AG04449 (cell line): ENCODE results near the gene LAIR1.
"Not testable (repeated sequence)": the region's sequence is repeated elsewhere in the genome, so short reads cannot be mapped to it uniquely, and the experiment has no call there.

Source experiments
- CTCF ChIA-PET: fragments of 350-600 bp; formaldehyde crosslinking; extraction: SDS; loops from one replicate; lab custom pipeline; 2021; ENCODE audit warnings: antibody characterized with exemption; lab: Yijun Ruan, JAX
- POLR2A ChIA-PET: fragments of 400-600, 350-600 bp; formaldehyde crosslinking; extraction: SDS; loops from one replicate; lab custom pipeline; 2020; ENCODE audit warnings: antibody characterized with exemption, inconsistent platforms; lab: Yijun Ruan, JAX
- DNase-seq: peaks from one replicate; pipeline ENCODE4 v3.0.0-alpha.2; 2010; ENCODE audit warnings: low read depth, low spot score
- H3K4me3 ChIP-seq: 2 replicates; pipeline ENCODE4 v1.5.1; 2011; ENCODE audit warnings: low read depth, mild to moderate bottlenecking, control low read depth, low read length
- TF ChIP-seq, protein P1 (sequence below): IDR thresholded peaks from one replicate; pipeline ENCODE4 v1.5.1; 2011; ENCODE audit warnings: mild to moderate bottlenecking, moderate library complexity, low read length, control low read depth, inconsistent platforms; ENCODE audit not compliant: insufficient read depth; ENCODE audit errors: missing control alignments

LAIR1 gene

DNA sequence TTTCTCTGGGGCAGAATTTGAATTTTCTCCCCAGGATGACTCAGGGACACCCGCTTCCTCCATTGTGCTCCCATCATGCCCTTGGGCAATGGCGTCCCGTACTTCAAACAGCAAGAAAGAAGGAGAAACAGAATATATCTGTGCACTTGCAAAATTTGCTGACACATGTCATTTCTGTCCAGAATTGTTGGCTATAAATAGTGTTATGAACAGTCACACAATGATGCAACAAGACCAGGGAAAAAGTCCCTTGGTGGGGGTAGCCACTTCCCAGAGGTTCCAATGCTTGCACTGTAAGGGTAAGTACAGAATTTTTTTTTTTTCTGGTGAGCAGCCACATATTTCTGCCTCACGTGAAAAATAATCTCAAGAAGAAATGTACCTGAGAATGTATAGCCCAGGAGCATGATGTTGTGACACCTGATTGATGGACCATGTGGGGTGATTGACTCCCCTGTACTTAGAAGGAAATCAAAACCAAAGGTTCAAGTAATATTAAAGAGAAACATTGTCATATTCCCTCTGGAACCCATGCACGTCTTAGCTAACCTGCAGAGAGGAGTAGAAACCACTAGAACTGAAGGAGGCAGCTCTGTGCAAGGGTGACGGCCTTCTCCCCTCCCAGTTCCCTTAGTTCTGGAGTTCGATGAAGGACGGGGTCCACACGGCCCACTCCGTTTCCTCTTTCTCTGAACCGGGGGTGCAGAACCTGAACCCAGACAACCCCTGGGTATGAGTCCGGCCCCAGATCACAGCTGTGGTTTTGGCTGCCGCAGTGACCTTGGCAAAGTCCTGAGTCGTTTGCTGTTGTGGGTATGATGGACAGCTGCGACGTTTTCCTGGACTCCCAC, 9.3 kb upstream of the LAIR1 start:
- ChIA-PET POLR2A (no interaction called here), CTCF (no interaction called here)
- no peak overlapping the region for H3K4me3 ChIP-seq
- TF ChIP-seq, protein P1, sequence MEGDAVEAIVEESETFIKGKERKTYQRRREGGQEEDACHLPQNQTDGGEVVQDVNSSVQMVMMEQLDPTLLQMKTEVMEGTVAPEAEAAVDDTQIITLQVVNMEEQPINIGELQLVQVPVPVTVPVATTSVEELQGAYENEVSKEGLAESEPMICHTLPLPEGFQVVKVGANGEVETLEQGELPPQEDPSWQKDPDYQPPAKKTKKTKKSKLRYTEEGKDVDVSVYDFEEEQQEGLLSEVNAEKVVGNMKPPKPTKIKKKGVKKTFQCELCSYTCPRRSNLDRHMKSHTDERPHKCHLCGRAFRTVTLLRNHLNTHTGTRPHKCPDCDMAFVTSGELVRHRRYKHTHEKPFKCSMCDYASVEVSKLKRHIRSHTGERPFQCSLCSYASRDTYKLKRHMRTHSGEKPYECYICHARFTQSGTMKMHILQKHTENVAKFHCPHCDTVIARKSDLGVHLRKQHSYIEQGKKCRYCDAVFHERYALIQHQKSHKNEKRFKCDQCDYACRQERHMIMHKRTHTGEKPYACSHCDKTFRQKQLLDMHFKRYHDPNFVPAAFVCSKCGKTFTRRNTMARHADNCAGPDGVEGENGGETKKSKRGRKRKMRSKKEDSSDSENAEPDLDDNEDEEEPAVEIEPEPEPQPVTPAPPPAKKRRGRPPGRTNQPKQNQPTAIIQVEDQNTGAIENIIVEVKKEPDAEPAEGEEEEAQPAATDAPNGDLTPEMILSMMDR: no peak
- DNase-seq: no peak

DNA sequence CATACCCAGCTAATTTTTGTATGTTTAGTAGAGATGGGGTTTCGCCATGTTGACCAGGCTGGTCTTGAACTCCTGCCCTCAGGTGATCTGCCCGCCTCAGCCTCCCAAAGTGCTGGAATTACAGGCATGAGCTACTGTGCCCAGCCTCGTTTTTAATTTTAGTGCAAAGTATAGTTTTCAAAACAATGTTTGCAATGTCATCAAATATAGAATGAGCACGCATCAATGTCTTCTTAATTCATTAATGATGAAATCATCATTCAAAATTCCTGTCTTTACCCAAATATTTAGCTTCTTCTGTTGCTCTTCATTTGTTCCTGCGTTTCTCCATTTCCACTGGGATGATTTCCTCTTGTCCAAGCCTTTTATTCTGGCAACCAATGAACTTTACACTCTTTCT, 6.7 kb upstream of the LAIR1 start:
- DNase-seq, POLR2A ChIA-PET, H3K4me3 ChIP-seq, CTCF ChIA-PET: not testable (repeated sequence)

DNA sequence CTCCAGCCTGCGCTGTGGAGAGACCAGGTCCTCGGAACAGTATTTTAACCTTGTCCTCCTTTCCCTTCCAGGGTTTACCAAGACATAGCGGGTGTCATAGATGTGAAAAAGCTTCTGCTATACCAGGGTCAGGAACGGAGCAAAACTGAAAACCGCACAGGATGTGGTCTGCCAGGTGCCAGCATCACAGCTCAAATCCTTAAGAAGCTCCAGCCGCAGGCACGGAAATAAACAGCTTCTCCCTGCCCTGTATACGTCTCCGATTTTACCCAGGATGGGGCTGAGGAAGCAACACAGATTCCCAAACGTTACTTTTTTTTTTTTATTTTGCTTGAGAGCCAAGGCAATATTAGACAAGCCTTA, 5.7 kb upstream of the LAIR1 start:
- CTCF ChIA-PET, POLR2A ChIA-PET, H3K4me3 ChIP-seq, DNase-seq: not testable (repeated sequence)

DNA sequence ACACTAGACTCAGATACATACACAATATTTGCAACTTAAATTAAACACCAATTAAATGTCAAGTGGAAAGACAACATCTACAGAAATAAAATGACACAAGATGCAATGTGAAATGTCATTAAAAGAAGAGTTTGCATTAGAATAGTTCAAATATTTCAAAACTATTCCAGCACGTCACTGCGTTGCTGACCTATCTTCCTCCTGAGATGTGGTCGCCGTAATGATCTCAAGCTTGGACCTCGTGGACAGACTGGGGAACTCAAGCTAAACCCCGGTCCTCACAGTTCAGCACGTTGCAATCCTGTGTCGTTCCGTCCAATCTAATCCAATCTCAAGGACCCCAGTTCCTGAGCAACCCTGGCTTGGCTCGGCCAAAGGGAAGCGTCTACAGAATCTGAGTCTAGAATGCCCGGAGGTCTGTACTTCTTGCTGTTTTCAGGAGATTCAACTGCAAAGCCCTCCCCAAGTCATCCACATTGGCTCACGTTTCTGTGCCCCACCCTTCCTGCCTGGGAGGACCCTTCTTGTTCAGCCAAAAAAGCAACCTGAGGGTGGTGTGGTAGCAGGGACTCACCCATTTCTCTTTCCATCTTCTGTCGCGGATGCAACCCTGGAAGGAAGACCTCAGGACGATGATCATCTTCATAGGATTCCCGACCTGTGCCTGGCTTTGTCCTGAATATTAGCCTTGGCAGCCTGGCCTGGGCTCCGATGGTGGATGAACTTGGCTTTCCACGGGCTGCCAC, 5.1 kb upstream of the LAIR1 start:
- DNase-seq, H3K4me3 ChIP-seq, POLR2A ChIA-PET, CTCF ChIA-PET: not testable (repeated sequence)

DNA sequence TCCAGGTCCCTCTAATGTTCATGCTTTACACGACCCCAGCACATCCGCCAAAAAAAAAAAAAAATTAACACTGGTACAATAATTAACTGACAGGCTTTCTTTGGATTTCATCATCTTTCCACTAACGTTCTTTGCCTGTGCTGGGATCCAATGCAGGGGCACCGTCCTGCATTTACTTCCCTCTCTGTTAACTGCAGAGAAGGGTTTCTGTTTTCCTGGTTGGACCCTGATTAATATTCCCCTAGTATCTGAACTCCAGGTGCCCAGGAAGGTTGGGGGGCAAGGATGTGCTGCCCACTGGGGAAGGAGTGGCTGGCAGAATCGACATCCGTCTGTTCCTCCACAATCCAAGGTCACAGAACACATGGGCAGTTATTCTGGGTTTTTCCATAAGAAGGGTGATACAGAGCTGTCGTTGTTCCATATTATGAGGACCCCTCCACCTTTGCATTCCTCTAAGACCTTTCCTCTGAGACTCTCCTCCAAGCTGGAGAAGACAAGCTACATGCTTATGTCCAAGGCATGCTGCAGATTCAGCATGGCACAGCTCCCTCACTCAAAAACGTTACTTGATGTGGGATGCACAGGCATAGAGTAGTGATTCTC, 4.5 kb upstream of the LAIR1 start:
- no peak for DNase-seq
- no peak overlapping the region for H3K4me3 ChIP-seq
- ChIA-PET CTCF (no interaction called here), POLR2A (no interaction called here)
- TF ChIP-seq, protein P1: no peak

DNA sequence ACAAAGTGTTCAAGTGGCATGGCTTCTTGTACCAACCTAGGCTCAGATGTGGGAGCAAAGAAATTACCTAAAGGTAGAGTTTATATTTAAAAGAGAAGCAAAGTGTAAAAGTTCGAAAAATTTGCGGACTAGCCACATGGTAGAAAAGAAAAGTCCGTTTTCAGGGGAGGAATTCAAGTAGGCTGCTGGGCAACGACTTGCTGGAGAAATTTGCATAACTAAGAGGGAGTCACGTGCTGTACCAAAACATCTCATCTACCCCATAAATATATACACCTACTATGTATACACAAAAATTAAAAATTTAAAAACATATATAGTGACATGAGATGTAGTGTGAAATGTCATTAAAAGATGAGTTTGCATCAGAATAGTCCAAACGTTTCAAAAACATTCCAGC, 2.1 kb upstream of the LAIR1 start:
- no peak for DNase-seq
- CTCF ChIA-PET: no interaction called here
- POLR2A ChIA-PET: no interaction called here
- TF ChIP-seq, protein P1: no peak
- H3K4me3 ChIP-seq: no peak overlapping the region

DNA sequence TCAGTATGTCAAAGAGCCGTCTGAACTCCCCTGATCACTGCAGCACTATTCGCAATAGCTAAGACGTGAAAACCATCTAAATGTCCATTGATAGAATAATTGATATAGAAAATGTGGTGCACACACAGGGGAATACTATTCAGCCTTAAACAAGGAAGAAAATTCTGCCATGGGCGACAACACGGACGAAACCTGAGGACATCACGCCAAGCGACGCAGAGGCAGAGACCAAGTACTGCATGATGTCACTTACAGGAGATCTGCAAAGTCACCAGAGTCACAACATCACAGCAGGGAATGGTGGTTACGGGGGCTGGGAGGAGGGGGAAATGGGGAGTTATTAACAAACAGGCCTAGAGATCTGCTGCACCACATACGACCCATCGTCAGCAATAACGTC, 1.1 kb upstream of the LAIR1 start:
- DNase-seq: not testable (repeated sequence)
- CTCF ChIA-PET: interaction anchor here (1.3 kb wide), 1 partner anchor 25 kb away, joined by 4 read pairs; no protein-coding TSS in a partner anchor

DNA sequence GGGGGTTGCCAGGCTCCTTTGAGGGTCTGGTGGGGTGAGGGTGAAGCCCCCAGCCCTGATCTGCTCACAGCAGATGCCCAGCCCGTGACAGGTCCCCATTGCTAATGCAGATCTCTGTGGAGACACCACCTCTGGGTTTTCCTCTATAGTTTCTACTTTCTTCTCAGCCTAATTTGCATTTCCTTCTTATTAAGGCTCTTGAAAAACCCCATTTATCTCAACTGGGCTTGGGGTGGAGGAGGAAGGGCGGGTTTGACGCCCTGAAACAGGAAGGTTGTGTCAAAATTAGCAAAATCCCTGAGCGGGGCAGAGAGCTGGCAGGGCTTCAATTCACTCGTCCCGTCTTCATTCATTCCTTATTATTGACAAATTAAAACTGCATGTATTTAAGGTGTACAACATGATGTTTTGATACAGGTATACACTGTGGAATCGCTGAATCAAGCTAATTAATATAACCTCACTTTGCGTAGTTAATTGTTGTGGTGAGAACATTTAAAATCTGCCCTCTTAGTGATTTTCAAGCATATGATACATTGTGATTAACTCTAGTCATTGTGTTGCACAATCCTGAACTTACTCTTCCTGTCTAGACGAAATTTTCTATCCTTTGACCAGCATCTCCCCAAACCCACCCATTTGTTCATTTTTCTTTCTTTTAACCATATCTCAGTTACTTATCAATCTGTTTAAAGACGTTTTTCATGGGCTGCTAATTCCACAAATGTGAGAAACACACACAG, 2.9 kb downstream of the LAIR1 start:
- H3K4me3 ChIP-seq, DNase-seq, POLR2A ChIA-PET, CTCF ChIA-PET: not testable (repeated sequence)

More for the DNA sequence above, 1.1 kb upstream of the LAIR1 start:
- H3K4me3 ChIP-seq, POLR2A ChIA-PET: not testable (repeated sequence)

DNA sequence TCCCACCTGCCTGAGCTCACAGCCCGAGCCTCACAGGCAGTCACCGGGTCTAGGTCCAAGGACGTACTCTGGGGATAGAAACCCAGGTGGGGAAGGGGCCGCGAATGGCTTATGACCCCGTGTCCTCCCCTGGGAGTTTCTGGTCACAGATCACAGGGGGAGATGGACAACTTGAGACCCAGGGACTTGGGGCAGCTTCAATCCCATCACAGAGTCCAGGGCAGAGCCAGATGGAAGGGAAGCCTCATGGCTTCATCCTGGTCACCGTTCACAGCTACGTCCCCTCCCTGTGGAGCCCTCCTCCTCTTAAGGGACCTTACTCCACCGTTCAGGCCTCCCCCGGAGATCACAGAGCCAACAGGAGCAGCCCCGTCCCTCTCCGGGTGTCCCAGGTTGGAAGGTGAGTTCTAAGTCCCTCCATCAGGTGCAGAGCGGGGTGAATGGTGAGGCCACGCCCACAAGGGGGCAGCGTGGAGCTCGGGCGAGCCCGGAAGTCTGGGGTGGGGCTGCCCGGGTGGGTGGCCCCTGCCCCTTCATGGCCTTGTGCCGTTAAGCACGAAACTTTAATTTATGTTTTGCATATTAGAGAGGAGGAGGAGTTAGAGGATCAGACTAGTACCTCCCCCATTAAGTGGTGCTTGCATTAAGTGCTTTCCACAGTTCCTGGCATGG, 5.4 kb downstream of the LAIR1 start:
- H3K4me3 ChIP-seq, DNase-seq, POLR2A ChIA-PET, CTCF ChIA-PET: not testable (repeated sequence)
